Measurements from ENCODE around the gene DDC. TPM values are rescaled to one million over a fixed set of nuclear protein-coding genes. Genes with fewer than 3 reads are reported as not detected.

DDC gene
- total RNA-seq, 2 donors from 2014 or later, result 0.85 TPM; not detected in 1

DNA sequence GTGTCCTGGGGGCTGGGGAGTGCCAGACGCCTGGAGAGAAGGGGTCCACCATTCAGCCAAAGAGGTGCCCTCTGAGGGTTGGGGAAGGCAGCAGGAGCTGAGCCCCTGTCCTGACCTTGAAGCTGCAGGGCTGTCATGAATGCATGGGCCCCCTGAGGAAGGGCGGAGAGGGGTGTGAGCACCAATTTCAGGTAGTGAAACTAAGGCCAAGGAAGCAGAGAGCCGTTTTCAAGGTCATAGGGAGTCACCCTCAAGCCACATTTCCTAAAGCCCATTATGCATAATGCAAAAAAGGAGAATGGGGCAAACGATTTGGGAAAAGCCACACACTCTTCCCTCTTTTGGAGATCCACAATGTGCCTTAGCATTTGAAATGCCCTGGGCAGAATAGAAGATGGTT lies 152.2 kb downstream of the DDC start:
- ATAC-seq (ENCODE audit: insufficient number of reproducible peaks, low FRiP score, low read depth) (no peak), DNase-seq (ENCODE audit: low spot score) (no peak)
- Histone ChIP-seq H3K4me1 (ENCODE audit: control insufficient read depth in 1 of 2, low read depth in 2 of 2) (no peaks in the 10 kb centered on the region), H3K36me3 (no peaks in the 10 kb centered on the region), H3K27ac (no peak overlapping the region), H3K9me3 (no peaks in the 10 kb centered on the region), H3K4me3 (no peak overlapping the region), H3K27me3 (replicated peaks; ENCODE audit: insufficient read depth) (no peaks in the 10 kb centered on the region)
- TF ChIP-seq, protein P1, sequence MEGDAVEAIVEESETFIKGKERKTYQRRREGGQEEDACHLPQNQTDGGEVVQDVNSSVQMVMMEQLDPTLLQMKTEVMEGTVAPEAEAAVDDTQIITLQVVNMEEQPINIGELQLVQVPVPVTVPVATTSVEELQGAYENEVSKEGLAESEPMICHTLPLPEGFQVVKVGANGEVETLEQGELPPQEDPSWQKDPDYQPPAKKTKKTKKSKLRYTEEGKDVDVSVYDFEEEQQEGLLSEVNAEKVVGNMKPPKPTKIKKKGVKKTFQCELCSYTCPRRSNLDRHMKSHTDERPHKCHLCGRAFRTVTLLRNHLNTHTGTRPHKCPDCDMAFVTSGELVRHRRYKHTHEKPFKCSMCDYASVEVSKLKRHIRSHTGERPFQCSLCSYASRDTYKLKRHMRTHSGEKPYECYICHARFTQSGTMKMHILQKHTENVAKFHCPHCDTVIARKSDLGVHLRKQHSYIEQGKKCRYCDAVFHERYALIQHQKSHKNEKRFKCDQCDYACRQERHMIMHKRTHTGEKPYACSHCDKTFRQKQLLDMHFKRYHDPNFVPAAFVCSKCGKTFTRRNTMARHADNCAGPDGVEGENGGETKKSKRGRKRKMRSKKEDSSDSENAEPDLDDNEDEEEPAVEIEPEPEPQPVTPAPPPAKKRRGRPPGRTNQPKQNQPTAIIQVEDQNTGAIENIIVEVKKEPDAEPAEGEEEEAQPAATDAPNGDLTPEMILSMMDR (IDR thresholded peaks at IDR 0.05), result no peak

DNA sequence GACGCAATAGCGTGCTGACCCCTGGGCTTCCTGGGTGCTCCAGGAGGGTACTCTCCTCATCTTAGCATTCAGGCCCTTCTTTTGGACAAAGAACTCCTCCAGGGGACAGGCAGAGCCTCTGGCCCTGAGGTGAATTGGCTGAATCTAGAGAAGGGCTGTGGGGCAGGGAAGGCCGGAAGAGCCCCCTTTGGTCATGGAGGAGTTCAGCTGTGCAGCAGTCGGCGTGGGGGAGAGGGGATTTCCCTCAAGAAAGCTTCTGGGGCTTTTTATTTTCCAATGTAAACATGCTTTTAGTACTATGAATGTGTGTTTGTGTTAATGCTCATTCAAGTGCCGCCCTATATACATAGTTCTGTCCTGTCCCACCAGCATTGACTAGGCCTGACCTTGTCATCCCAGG lies 153.9 kb downstream of the DDC start:
- TF ChIP-seq, protein P1 (IDR thresholded peaks at IDR 0.05), result no peak
- Histone ChIP-seq H3K36me3 (no peaks in the 10 kb centered on the region), H3K4me1 (ENCODE audit: control insufficient read depth in 1 of 2, low read depth in 2 of 2) (no peaks in the 10 kb centered on the region), H3K27me3 (replicated peaks; ENCODE audit: insufficient read depth) (no peaks in the 10 kb centered on the region), H3K4me3 (no peak overlapping the region), H3K9me3 (no peaks in the 10 kb centered on the region), H3K27ac (no peak overlapping the region)
- DNase-seq (ENCODE audit: low spot score), result no peak
- no peak for ATAC-seq (ENCODE audit: insufficient number of reproducible peaks, low FRiP score, low read depth)

DNA sequence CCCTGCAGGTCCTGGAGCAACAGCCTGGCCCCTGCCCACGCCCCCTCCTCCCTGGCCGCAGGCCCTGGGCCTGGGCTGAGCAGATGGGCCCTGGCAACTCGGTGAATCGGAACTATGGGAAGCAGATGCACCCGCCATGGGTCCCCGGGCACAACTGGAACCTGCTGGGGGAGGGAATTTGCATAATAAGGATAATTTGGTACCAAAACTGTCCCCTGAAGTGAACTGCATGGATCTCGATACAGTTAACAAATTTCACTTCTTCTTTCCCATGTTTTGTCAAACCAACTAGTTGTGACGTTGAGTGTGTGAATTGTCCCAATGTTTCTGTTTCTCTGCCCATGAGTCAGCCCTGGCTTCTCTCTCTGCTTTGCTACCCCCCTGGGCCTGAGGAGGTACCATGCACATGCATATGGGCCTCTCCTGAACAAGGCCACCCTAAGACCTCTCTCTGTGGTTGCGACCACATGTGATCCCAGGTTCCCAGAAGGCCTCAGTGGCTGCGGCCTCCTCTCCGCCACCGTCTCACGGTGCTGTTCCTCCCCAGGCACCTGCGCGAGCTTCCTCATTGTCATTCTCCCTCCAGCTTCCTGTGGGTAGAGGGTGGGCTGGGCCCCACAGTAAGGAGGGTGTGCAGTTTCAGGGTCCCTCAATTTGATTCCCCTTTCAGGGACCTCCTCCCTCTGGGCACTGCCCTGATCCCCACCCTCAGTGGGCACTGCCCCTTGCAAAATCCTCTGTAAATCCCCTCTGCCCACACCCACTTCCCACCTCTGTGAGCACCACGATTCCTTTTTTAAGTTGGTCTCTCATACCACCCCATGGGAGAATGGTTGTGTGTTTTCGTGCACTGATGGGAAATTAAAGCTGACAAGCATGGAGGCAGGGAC lies 155.1 kb downstream of the DDC start:
- TF ChIP-seq, protein P1 (IDR thresholded peaks at IDR 0.05), result no peak
- Histone ChIP-seq H3K27ac (no peak overlapping the region), H3K4me1 (ENCODE audit: control insufficient read depth in 1 of 2, low read depth in 2 of 2) (no peaks in the 10 kb centered on the region), H3K9me3 (no peaks in the 10 kb centered on the region), H3K4me3 (no peak overlapping the region), H3K27me3 (replicated peaks; ENCODE audit: insufficient read depth) (no peaks in the 10 kb centered on the region), H3K36me3 (no peaks in the 10 kb centered on the region)
- no peak for ATAC-seq (ENCODE audit: insufficient number of reproducible peaks, low FRiP score, low read depth)
- DNase-seq (ENCODE audit: low spot score), result no peak

Other genes starting within 250 kb of the DDC start
- gene FIGNL1, start 115.1 kb downstream of the DDC start, total RNA-seq, result 1 to 10 TPM; 2.7 to 4.7 TPM
- 100 to 1,000 TPM in 1 of 2 donors, 10 to 100 TPM in 1; 59.2 to 104 TPM for gene GRB10, start 217.5 kb upstream of the DDC start, total RNA-seq

All from thoracic aorta (tissue), 2 donors.